IPS DF 4.7 (cell line): ENCODE measurements around the gene SPDL1.
"Not testable (repeated sequence)": the region's sequence is repeated elsewhere in the genome, so short reads cannot be mapped to it uniquely, and the experiment has no call there.

Source experiments
- DNase-seq: peaks from one replicate; pipeline ENCODE4 v3.0.0-alpha.2; 2013; ENCODE audit warnings: low spot score; ENCODE audit errors: extremely low read depth

The SPDL1 gene

GRCh38 chr5:169571355-169571754, 12.2 kb upstream of the SPDL1 start:
- DNase-seq, result no peak

DNA sequence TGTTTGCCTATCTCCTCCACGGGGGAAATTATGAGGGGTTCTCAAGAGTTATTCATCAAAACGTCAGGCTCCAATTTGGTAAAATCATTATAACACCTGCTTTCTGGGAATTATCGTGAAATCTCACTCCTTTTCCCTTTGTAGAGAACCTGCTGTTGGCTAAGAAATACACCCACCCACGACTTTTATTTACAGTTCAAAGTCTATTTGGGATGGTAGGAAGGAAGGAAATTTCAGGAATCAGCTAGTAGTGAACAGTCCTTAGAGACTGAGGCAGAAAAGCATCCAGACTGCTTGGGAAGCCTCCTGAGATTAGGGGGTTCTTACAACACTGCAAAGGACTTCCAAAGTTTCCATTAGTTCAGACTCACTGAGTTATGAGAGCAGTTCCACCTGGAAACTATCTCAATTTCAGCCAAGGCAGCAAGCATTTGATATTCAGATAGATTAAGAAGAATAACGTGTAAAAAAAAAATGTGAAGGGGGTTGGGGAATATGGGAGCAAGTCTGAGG, 9.4 kb upstream of the SPDL1 start:
- no peak for DNase-seq

DNA sequence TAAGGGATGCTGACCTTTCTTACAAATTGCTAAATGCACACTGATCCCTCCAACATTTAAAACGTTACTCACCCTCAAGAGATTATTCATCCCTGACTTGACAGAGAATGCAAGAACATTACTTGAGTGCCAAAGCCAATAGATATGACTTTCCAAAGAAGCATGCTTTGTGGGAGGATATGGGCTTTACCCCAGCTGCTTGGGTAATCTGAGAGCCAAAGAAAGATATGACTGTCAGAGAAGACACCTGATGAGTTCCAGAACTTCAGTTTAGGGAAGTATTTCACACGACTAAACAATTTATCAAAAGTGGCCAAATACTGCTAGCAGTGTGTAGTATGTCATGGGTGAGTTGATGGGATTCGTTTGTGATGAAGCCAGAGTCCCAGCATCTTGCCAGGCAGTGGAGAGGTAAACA, 7.4 kb upstream of the SPDL1 start:
- DNase-seq, result no peak

DNA sequence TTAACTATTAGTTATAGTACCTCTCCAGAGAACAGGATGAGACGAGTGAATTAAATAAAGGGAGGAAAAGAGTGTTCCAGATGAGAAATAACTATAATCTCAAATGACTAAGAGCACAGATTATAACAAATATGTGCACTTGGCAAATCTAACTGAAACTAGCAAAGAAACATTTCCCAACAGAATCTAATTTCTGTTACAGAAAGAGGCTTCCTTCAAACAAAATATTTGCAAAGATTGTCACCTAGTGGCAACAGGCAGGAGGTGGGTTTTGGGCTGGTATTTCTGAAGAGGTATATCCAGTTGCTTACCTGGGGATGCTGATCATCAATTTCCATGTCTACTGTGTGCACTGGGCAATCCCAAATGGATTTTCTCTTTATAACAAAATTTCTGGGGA, 5.6 kb upstream of the SPDL1 start:
- no peak for DNase-seq

DNA sequence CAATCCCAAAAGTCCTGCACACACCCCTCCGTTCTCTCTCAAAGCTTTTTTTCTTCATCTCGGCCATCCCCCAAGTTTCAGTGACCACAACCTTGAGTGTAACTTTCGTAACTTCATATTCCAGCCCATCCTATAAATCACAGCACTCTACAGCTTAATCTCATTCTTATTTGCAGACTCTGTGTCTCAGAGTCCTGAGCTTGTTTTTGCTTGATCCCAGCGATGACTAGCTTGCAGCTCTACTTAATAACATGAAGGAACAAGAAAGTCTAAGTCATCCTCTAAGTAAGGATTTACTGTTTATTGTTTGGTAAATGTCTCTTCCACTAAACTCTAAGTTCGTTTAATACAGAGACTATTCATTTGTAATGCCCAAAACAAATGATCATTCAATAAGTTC, 2.6 kb upstream of the SPDL1 start:
- no peak for DNase-seq

DNA sequence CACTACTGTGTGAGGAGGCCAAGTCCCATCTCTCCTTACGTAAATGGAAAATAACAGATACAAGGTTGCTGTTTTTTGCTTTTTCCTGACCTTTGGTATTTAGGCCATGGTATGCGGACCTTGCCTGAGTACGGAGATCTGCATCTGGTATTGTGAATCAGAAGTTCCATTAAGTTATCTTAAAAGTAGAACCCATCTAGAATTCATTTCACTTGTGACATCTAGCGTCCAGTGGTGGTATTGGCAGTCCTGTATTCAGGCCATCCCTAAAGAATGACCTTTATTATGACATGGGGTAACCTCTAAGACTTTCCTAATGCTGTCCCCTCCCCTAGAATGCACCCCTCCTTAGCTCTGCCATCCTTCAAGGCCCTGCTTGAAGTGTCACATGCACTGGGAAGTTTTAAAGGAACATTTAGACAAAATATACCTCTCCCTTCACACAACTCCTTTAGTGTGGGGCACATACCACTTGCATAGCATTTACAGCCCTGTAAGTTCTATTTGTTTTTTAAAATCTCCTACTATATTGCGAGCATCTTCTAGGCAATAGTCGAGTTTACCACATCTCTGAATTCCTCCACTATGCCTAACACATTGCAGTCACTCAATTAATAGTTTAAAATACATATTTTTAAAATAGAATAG, 1.9 kb upstream of the SPDL1 start:
- no peak for DNase-seq

DNA sequence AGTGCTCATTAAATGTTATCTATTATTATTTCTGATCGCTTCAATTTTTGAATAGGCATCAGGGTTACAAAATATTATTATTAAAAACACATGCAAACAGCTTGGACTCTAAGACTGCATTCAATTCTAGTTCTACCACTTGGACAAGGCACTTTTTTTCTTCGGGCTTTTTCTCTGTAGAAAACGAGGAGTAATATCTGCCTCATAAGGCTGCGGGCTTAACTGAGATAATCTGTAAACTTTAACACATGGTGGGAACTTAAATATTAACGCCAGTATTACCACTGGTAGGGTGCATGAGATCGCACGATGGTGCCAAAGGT, 511 bp upstream of the SPDL1 start:
- no peak for DNase-seq

- no peak for DNase-seq
Observed at GRCh38 chr5:169584998-169585451, 1.5 kb downstream of the SPDL1 start.

DNA sequence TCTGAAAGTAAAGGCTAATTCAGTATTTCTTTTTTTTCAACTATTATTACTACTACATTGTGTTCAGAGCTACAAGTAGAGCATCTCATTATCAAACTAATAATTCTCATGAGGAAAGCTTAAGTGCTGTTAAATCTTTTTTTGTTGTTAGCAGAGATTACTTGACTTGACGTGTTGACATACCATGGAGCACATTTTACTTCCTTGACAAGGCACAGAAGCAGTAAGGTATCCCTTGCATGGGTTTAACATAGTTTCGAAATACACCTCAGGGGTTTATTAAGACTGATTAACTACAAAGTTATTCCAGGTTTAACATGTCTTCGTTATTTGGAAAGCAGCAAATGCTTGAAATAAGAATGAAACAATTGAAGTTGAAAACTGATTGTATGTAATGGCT, 7.0 kb downstream of the SPDL1 start:
- DNase-seq, result no peak

- no peak for DNase-seq
Observed at GRCh38 chr5:169591636-169592035, 8.1 kb downstream of the SPDL1 start.

- no peak for DNase-seq
Observed at GRCh38 chr5:169592937-169593650, 9.5 kb downstream of the SPDL1 start.

GRCh38 chr5:169595172-169595820, 11.7 kb downstream of the SPDL1 start:
- DNase-seq, result no peak

- no peak for DNase-seq
Observed at GRCh38 chr5:169599451-169599850, 15.9 kb downstream of the SPDL1 start.

GRCh38 chr5:169602535-169602934, 19.0 kb downstream of the SPDL1 start:
- no peak for DNase-seq

DNA sequence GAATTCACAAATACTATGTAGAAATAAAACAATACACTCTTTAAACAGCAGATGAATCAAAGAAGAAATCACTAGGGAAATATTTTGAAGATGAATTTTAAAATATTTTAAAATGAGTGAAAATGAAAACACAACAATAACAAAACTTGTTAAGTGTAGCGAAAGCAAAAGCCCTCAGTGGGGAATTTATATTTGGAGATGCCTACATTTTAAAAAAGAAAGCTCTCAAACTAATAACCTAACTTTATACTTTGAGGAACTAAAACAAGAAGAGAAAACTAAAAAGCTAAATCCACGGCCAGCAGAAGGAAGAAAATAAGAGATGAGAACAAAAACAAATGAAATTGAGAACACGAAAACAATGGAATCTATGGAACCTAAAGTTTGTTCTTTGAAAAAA, 22.7 kb downstream of the SPDL1 start:
- no peak for DNase-seq

DNA sequence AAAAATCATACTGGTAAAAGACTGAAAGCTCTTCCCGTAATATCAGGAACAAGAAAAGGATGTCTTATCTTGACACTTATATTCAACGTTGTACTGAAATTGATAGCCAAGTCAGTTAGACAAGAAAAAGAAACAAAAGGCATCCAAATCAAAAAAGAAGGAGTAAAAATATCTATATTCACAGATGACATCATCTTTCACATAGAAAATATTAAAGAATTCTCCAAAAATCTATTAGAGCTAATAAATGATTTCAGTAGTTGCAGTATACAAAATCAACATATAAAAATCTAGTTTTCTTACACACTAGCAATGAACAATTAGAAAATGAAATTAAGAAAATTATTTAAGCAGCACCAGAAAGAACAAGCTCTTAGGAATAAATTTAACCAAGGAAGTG, 24.3 kb downstream of the SPDL1 start:
- DNase-seq, result no peak

GRCh38 chr5:169609716-169610115, 26.1 kb downstream of the SPDL1 start:
- no peak for DNase-seq

- no peak for DNase-seq
Observed at GRCh38 chr5:169610606-169611005, 27.0 kb downstream of the SPDL1 start.

DNA sequence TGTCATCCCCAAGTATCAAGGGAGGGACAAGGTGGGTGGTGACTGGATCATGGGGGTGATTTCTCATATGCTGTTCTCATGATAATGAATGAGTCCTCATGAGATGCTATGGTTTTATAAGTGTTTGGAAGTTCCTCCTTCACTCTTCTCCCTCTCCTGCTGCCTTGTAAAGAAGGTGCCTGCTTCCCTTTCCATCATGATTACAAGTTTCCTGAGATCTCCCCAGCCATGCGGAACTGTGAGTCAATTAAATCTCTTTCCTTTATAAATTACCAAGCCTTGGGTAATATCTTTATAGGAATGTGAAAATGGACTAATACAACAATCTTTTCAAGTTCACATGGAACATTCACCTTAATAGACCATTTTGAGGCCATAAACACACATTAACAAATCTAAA, 32.0 kb downstream of the SPDL1 start:
- no peak for DNase-seq

DNA sequence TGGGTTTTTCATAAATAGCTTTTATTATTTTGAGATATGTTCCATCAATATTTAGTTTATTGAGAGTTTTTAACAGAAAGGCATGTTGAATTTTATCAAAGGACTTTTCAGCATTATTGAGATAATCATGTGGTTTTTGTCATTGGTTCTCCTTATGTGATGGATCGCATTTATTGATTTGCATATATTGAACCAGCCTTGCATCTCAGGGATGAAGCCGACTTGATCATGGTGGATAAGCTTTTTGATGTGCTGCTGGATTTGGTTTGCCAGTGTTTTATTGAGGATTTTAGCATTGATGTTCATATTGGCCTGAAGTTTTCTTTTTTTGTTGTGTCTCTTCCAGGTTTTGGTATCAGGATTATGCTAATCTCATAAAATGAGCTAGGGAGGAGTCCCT, 40.7 kb downstream of the SPDL1 start:
- not testable (repeated sequence) for DNase-seq

- no peak for DNase-seq
Observed at GRCh38 chr5:169626779-169627178, 43.2 kb downstream of the SPDL1 start.

GRCh38 chr5:169627551-169627950, 44.0 kb downstream of the SPDL1 start:
- DNase-seq, result no peak

DNA sequence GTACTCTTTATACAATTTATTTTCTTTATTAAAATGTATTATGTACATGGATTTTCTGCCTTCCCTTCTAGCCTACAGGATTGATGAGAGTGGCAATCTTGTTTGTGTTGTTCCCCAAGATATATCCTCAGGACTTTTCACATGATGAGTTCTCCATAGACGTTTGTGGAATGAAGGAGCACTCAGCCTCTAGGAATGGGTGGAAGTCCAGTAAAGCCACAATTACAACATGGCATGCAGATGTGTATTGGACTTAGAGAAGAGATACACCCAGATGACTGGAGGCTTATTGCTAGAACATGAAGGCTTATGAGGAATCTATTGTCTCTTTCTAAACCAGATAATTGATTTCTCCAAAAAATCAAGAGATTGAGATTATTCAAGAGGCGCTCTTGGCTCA, 45.3 kb downstream of the SPDL1 start:
- DNase-seq, result no peak
